HUES6 (cell line): ENCODE data around the gene PSEN2.
"Not testable (repeated sequence)": the region's sequence is repeated elsewhere in the genome, so short reads cannot be mapped to it uniquely, and the experiment has no call there.

Experiments
- H3K27ac ChIP-seq: 2 replicates; pipeline ENCODE4 v1.7.0; 2013; ENCODE audit warnings: low read depth, mild to moderate bottlenecking, low read length, inconsistent platforms
- H3K27me3 ChIP-seq: 2 replicates; pipeline ENCODE4 v1.6.1; 2013; ENCODE audit warnings: low read length; ENCODE audit not compliant: control insufficient read depth, insufficient read depth
- H3K36me3 ChIP-seq: 2 replicates; pipeline ENCODE4 v1.6.1; 2013; ENCODE audit warnings: low read length; ENCODE audit not compliant: control insufficient read depth, insufficient read depth
- H3K4me1 ChIP-seq: 2 replicates; pipeline ENCODE4 v1.6.1; 2013; ENCODE audit warnings: low read length; ENCODE audit not compliant: control insufficient read depth, insufficient read depth
- H3K4me3 ChIP-seq: 2 replicates; pipeline ENCODE4 v1.5.1; 2013; ENCODE audit warnings: low read depth, low read length
- H3K9ac ChIP-seq: one replicate; pipeline ENCODE4 v1.6.1; 2013; ENCODE audit warnings: mild to moderate bottlenecking, low read length
- H3K9me3 ChIP-seq: 2 replicates; pipeline ENCODE4 v1.6.1; 2013; ENCODE audit warnings: low read depth, low read length; ENCODE audit not compliant: control insufficient read depth, insufficient read depth

The PSEN2 gene

GRCh38 chr1:226921504-226921903 lies 51.1 kb downstream of the PSEN2 start:
- Histone ChIP-seq H3K9me3 (no peaks in the 10 kb centered on the region), H3K4me3 (no peak overlapping the region), H3K9ac (no peak overlapping the region), H3K27me3 (no peaks in the 10 kb centered on the region), H3K27ac (no peak overlapping the region), H3K4me1 (no peaks in the 10 kb centered on the region), H3K36me3 (no peaks in the 10 kb centered on the region)

DNA sequence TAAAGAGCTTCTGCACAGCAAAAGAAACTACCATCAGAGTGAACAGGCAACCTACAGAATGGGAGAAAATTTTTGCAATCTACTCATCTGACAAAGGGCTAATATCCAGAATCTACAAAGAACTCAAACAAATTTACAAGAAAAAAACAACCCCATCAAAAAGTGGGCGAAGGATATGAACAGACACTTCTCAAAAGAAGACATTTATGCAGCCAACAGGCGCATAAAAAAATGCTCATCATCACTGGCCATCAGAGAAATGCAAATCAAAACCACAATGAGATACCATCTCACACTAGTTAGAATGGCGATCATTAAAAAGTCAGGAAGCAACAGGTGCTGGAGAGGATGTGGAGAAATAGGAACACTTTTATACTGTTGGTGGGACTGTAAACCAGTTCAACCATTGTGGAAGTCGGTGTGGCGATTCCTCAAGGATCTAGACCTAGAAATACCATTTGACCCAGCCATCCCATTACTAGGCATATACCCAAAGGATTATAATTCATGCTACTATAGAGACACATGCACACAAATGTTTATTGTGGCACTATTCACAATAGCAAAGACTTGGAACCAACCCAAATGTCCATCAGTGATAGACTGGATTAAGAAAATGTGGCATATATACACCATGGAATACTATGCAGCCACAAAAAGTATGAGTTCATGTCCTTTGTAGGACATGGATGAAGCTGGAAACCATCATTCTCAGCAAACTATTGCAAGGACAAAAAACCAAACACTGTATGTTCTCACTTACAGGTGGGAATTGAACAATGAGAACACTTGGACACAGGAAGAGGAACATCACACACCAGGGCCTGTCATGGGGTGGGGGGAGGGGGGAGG lies 59.1 kb downstream of the PSEN2 start:
- H3K4me1 ChIP-seq, H3K9ac ChIP-seq, H3K4me3 ChIP-seq, H3K27me3 ChIP-seq, H3K36me3 ChIP-seq, H3K9me3 ChIP-seq, H3K27ac ChIP-seq: not testable (repeated sequence)

DNA sequence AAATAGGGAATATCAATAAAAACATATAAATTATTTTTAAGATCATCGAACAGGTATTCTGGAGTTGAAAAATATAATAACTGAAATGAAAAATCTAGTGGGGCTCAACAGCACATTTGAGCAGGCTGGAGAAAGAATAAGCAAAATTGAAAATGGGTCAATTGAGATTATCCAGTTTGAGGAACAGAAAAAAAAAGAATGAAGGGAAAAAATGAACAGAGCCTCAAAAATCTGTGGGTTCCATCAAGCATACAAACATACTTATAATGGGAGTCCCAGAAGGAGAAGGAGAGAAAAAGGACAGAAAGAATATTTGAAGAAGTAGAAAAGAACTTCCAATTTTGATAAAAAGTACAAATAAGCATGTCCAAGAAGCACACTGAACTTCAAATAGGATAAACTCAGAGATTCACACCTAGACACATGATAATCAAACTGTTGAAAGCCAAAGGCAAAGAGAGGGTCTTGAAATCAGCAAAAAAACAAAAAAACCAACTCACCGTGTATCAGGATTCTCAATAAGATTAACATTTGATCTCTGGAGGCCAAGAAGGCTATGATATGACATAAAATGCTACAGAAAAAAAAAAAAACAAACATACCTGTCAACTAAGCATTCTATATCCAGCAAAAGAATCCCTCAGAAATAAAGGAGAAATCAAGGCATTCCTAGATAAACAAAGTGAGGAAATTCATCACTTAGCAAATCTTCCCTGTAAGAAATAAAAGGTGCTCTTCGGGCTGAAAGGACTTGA lies 64.2 kb downstream of the PSEN2 start:
- H3K4me1 ChIP-seq: peaks cover 6% of the 10 kb centered on the region; the same call in 1 of the 2 replicates
- no peak overlapping the region for H3K27ac ChIP-seq
- H3K4me3 ChIP-seq: no peak overlapping the region
- no peaks in the 10 kb centered on the region for H3K27me3 ChIP-seq
- H3K9ac ChIP-seq: no peak overlapping the region
- H3K9me3 ChIP-seq: peaks cover 4% of the 10 kb centered on the region; the same call in 1 of the 2 replicates
- H3K36me3 ChIP-seq: no peaks in the 10 kb centered on the region

DNA sequence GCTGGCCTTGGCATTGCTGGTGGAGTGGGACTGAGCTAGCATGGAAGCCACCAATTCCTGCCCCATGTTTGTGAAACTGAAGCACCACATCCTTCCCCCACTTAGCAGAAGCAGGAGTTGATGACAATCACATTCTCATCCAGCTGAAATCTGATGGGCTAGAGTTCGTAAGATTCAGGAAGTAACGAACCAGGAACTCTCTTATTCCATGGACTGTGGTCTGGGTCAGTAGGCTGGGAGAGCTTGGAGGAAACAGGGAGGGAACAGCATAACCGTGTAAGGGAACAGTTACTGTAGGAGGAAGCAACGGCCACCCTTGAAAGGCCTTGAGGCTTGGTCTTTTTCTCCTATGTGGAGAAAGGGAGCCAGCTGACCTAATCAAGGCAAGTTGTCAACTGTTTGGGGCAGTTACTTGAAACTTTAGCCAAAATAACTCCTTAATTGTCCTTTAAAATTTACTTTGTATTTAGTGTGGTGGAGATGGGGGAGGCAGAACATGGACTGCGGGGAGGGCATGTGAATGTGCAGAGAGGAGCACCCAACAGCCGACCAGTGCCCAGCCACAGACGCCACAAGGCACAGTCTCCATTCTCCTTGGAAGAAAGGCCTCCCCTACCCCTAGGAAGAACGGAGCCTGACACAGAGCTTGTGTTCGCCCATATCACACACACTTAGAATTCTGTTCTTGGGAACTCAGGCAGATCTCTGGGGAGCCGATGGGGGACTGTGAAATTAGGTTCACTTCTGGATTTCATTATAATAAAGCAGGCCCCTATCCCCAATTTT lies 67.7 kb downstream of the PSEN2 start:
- H3K4me3 ChIP-seq: no peak overlapping the region
- H3K27me3 ChIP-seq: peaks cover 9% of the 10 kb centered on the region
- no peak overlapping the region for H3K9ac ChIP-seq
- no peak overlapping the region for H3K27ac ChIP-seq
- peaks cover 17% of the 10 kb centered on the region; the same call in 1 of the 2 replicates for H3K4me1 ChIP-seq
- no peaks in the 10 kb centered on the region for H3K36me3 ChIP-seq
- peaks cover 4% of the 10 kb centered on the region; the same call in 1 of the 2 replicates for H3K9me3 ChIP-seq

DNA sequence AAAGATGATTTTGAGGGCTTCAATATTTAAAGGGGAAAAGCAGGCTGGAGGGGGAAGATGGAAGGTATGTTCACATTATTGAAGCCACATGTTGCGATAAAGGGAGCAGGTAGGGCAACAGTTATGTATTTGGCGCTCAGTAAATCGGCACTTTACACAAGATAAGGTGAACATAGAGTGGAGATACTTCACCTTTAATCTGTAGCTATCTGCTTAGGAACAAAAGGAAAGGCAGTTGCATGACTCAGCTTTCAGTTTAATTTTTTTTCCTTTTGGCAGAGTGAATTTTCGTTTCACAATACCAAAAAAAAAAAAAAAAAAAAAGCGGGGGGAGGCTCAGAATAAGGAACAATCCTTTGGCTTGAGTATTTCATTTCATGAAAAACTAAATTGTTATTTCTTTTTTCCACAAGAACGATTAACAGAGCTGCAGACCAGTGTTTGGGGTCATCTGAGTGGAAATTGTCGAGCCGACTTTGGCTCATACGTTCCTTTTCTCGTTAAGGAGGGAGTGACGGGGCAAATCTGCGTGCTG lies 68.6 kb downstream of the PSEN2 start:
- H3K36me3 ChIP-seq: no peaks in the 10 kb centered on the region

DNA sequence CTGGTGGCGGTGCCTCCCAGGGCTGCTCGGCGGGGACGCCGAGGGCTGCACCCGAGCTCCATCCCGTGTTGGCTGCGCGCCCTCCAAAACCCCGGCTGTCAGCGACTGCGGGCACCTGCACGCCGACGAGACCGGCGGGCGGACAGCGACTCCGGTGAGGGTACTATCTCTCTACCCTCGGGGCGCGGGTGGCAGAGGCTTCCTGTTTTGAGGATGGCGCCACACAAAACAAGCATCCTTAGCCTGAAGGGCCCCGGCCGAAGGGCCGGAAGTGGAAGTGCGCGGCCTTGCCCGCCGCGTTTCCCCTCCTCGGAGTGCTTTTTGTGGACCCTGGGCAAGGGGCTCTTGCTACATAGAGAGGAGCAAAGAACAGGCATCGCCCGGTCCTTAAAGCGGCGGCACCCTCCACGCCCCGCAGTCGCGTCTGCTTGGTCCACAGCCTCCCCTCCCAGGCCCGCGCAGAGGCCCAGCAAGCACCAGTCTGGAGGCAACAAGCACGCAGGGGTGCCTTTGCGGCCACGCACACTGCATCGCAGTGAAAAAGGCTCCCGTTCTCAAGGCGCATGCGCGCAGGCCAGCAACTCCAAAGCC lies 69.1 kb downstream of the PSEN2 start:
- Histone ChIP-seq H3K9me3 (peaks cover 3% of the 10 kb centered on the region; the same call in 1 of the 2 replicates), H3K9ac (peak overlapping the region; percentile 87), H3K4me3 (peak overlapping the region; percentile 77), H3K36me3 (no peaks in the 10 kb centered on the region), H3K27me3 (peaks cover 9% of the 10 kb centered on the region), H3K27ac (peak overlapping the region; percentile 58), H3K4me1 (peaks cover 23% of the 10 kb centered on the region; the same call in 1 of the 2 replicates)

More for the DNA sequence above, 68.6 kb downstream of the PSEN2 start:
- peak overlapping the region; percentile 77 for H3K4me3 ChIP-seq
- peak overlapping the region; percentile 87 for H3K9ac ChIP-seq
- peak overlapping the region; percentile 58 for H3K27ac ChIP-seq
- peaks cover 4% of the 10 kb centered on the region; the same call in 1 of the 2 replicates for H3K9me3 ChIP-seq
- peaks cover 19% of the 10 kb centered on the region; the same call in 1 of the 2 replicates for H3K4me1 ChIP-seq
- peaks cover 9% of the 10 kb centered on the region for H3K27me3 ChIP-seq

- H3K27me3 ChIP-seq: peaks cover 9% of the 10 kb centered on the region
- no peaks in the 10 kb centered on the region for H3K36me3 ChIP-seq
- peak within 1 kb of the TSS; percentile 87 for H3K9ac ChIP-seq
- H3K4me1 ChIP-seq: peaks cover 30% of the 10 kb centered on the region; the same call in 1 of the 2 replicates
- H3K4me3 ChIP-seq: peak within 1 kb of the TSS; percentile 84
- peak within 1 kb of the TSS; percentile 58 for H3K27ac ChIP-seq
- no peaks in the 10 kb centered on the region for H3K9me3 ChIP-seq
These were observed 69.8 kb downstream of the PSEN2 start, which contains the start of gene COQ8A for GRCh38 chr1:226940029-226940805. TSS of gene COQ8A (plus strand) at chr1:226940294. CDS start at chr1:226961386, 21,092 bp downstream.

GRCh38 chr1:226940806-226941067 lies 70.3 kb downstream of the PSEN2 start:
- no peaks in the 10 kb centered on the region for H3K9me3 ChIP-seq
- no peaks in the 10 kb centered on the region for H3K36me3 ChIP-seq
- H3K4me3 ChIP-seq: peak overlapping the region; percentile 84
- peaks cover 35% of the 10 kb centered on the region for H3K4me1 ChIP-seq
- peak overlapping the region; percentile 71 for H3K9ac ChIP-seq
- H3K27me3 ChIP-seq: peaks cover 9% of the 10 kb centered on the region
- no peak overlapping the region for H3K27ac ChIP-seq

DNA sequence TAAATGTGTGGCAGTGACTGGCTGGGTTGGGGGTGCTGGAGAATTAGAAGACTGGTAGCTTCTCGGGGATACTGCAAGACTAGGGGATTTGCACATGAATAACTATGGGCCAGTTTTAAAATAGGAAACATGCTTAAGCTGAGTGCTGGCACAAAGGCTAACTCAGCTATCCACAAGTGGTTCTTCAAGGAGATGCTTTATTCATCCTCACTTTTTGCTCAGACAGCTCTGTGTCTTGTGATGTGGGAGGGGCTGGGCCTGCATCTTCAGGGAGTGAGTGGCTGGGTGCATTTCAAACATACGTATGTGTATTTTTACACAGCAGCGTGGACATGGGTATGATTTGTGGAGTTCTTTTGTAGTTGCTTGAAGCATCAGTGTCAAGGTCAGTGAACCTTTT lies 72.0 kb downstream of the PSEN2 start:
- Histone ChIP-seq H3K4me1 (peaks cover 37% of the 10 kb centered on the region), H3K27me3 (peaks cover 9% of the 10 kb centered on the region), H3K4me3 (no peak overlapping the region), H3K36me3 (no peaks in the 10 kb centered on the region), H3K27ac (no peak overlapping the region), H3K9ac (no peak overlapping the region), H3K9me3 (no peaks in the 10 kb centered on the region)

DNA sequence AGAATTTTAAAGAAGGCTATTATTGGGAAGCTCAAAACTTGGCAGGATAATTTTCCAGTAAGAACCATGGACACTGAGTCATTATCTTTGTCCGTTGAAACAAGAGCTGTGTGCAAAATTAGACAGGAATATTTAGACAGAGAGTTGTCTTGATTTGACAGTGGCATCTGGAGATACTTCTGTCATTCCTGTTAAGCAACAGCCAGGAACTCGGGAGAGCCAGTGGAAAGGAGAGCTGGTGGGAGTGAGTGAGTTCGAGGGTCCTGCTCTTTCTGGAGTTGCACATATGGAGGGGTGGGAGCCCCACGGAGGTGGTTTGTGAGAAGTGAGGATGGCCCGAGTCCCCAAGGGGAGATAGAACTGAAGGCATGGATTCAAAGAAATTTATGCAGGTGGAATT lies 72.7 kb downstream of the PSEN2 start:
- Histone ChIP-seq H3K9me3 (peaks cover 4% of the 10 kb centered on the region; the same call in 1 of the 2 replicates), H3K36me3 (no peaks in the 10 kb centered on the region), H3K4me3 (no peak overlapping the region), H3K27me3 (peaks cover 9% of the 10 kb centered on the region), H3K27ac (no peak overlapping the region), H3K4me1 (peaks cover 37% of the 10 kb centered on the region), H3K9ac (no peak overlapping the region)
